Kidney (tissue), 14 donors: ENCODE data around the gene OTULIN. TPM values are rescaled to one million over a fixed set of nuclear protein-coding genes. Genes with fewer than 3 reads are reported as not detected.

Source experiments
- DNase-seq, 5 donors: peaks; one replicate each; pipeline ENCODE4 v3.0.0-alpha.2; 2013 to 2020
- FAIRE-seq: peaks from 2 replicates; lab custom pipeline; 2012; peaks lifted over from hg19 to GRCh38; lab: Jason Lieb, UNC
- H3K27ac ChIP-seq, 2 donors: one replicate each; pipeline ENCODE4 v1.7.0; 2013; ENCODE audit warnings: low read depth in 2 of 2, low read length in 2 of 2, inconsistent platforms in 1 of 2
- H3K27me3 ChIP-seq: one replicate; pipeline ENCODE4 v1.7.1; 2013; ENCODE audit warnings: low read length, inconsistent platforms; ENCODE audit not compliant: control insufficient read depth, insufficient read depth
- H3K36me3 ChIP-seq, 3 donors: one replicate each; pipeline versions ENCODE4 v1.7.0 to v1.7.1; 2013; ENCODE audit warnings: low read length in 3 of 3, control low read depth in 1 of 3, inconsistent platforms in 1 of 3; ENCODE audit not compliant: insufficient read depth in 3 of 3, control insufficient read depth in 2 of 3
- H3K4me1 ChIP-seq, 3 donors: one replicate each; pipeline versions ENCODE4 v1.7.0 to v1.7.1; 2013; ENCODE audit warnings: low read length in 3 of 3, inconsistent platforms in 1 of 3, low read depth in 1 of 3; ENCODE audit not compliant: control insufficient read depth in 2 of 3, insufficient read depth in 2 of 3
- H3K4me3 ChIP-seq, 3 donors: one replicate each; pipeline versions ENCODE4 v1.7.0 to v1.8.1; 2013; ENCODE audit warnings: low read length in 3 of 3, control low read depth in 1 of 3, inconsistent platforms in 1 of 3
- H3K9ac ChIP-seq, 3 donors: one replicate each; pipeline versions ENCODE4 v1.7.0 to v1.7.1; 2013; ENCODE audit warnings: low read length in 3 of 3, control low read depth in 1 of 3, inconsistent platforms in 1 of 3
- H3K9me3 ChIP-seq, 3 donors: one replicate each; pipeline versions ENCODE4 v1.7.0 to v1.7.1; 2013; ENCODE audit warnings: low read length in 3 of 3, control low read depth in 1 of 3, inconsistent platforms in 1 of 3; ENCODE audit not compliant: control insufficient read depth in 2 of 3, insufficient read depth in 1 of 3
- CTCF ChIP-seq: IDR thresholded peaks from 3 replicates; pipeline ENCODE4 v1.5.1; 2012; ENCODE audit warnings: mild to moderate bottlenecking, moderate library complexity, borderline replicate concordance; ENCODE audit not compliant: insufficient read depth; ENCODE audit errors: extremely low read depth
- intact Hi-C: fragments of 100-400 bp; cut with DNase I; formaldehyde crosslinking; loops from one replicate; pipeline ENCODE4 v1.11.1; 2022
- polyA plus RNA-seq: library from polyadenylated mRNA; stranded (reverse); fragments of 350-450 nt; fragmentation: Illumina TruSeq; extraction: RNeasy Lipid Tissue Mini Kit (QIAGEN cat#74804); gene quantifications from one replicate; pipeline ENCODE4 v1.2.3, GENCODE V29; 2014; ENCODE audit warnings: low read depth, low replicate concordance; ENCODE audit not compliant: insufficient read depth
- total RNA-seq: library from RNA; stranded (reverse); fragmentation: NEBNext Ultra II Directional; extraction: Animal tissue kit (Norgen Biotek cat#: 25700); gene quantifications from one replicate; pipeline ENCODE4 v1.2.1, GENCODE V29; 2021
- donor health status: control.
- donor health status: control.
- donor health status: control.
- donor health status: control.
- donor health status: control.
- donor health status: DM: yes; HTN: yes; CAD: no.
- donor health status: Normal renal cell carcinoma (clear cell type).

OTULIN gene
- total and polyA plus RNA-seq, 2 donors from 2014 or later = 9.0 to 28.4 TPM

- intact Hi-C loops = no loop called here
- no peak for TF ChIP-seq CTCF
- H3K27ac ChIP-seq = no peak overlapping the region
- no peaks in the 10 kb centered on the region for H3K27me3 ChIP-seq
- H3K36me3 ChIP-seq = no peaks in the 10 kb centered on the region
- H3K9me3 ChIP-seq = no peaks in the 10 kb centered on the region
- no peak for FAIRE-seq
- no peak overlapping the region for H3K4me3 ChIP-seq
- no peak for DNase-seq
- no peak overlapping the region for H3K9ac ChIP-seq
- H3K4me1 ChIP-seq = no peaks in the 10 kb centered on the region
Observed at GRCh38 chr5:14640765-14641164, 23.8 kb upstream of the OTULIN start.

DNA sequence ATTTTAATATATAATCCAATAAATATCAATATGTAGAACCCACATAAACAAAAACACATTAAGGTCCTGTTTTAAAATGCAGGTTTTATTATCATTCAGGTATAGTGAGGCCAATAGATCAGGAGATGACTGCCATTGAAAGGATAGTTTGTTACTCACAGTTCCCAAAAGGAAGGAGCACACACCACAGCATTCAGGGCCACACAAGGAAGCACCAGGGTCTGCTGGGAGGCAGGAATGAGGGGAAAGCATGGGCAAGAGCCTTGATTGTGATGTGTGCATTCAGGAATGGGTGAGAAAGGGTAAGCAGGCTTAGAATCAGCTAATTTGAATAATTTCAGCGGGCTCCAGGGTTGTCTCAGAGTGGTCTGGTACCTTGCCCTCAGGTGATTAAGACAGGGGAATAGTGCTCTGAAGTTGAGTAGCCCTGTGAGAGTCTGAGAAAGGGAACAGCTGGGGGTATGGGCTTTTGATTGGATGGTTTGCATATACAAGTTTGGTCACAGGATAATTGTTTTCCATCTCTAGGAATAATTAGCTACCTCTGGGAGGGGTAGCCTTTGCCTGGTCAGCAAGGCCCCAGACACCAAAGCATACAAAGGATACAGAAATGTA lies 19.8 kb upstream of the OTULIN start:
- H3K27me3 ChIP-seq = no peaks in the 10 kb centered on the region
- intact Hi-C loops = no loop called here
- DNase-seq (no peak), FAIRE-seq (no peak)
- TF ChIP-seq CTCF = no peak
- no peaks in the 10 kb centered on the region for H3K36me3 ChIP-seq
- no peak overlapping the region for H3K4me3 ChIP-seq
- H3K4me1 ChIP-seq = no peaks in the 10 kb centered on the region
- H3K9ac ChIP-seq = no peak overlapping the region
- H3K9me3 ChIP-seq = no peaks in the 10 kb centered on the region
- no peak overlapping the region for H3K27ac ChIP-seq

DNA sequence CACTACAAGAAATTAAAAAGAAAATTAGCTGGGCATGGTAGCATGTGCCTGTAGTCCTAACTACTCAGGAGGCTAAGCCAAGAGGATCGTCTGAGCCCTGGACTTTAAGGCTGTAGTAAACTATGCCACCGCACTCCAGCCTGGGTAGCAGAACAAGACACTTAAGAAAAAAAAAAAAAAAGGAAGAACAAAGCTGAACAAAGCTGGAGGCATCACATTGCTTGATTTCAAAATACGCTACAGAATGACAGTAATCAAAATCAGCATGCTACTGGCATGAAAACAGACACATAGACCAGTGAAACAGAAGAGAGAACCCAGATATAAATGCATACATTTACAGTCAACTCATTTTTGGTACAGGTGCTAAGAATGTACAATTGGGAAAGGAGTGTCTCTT lies 14.5 kb upstream of the OTULIN start:
- Histone ChIP-seq H3K36me3 (no peaks in the 10 kb centered on the region), H3K4me3 (no peak overlapping the region), H3K27ac (no peak overlapping the region), H3K27me3 (no peaks in the 10 kb centered on the region), H3K4me1 (no peaks in the 10 kb centered on the region), H3K9me3 (no peaks in the 10 kb centered on the region), H3K9ac (no peak overlapping the region)
- no peak for FAIRE-seq
- intact Hi-C loops = no loop called here
- TF ChIP-seq CTCF = no peak
- no peak for DNase-seq

DNA sequence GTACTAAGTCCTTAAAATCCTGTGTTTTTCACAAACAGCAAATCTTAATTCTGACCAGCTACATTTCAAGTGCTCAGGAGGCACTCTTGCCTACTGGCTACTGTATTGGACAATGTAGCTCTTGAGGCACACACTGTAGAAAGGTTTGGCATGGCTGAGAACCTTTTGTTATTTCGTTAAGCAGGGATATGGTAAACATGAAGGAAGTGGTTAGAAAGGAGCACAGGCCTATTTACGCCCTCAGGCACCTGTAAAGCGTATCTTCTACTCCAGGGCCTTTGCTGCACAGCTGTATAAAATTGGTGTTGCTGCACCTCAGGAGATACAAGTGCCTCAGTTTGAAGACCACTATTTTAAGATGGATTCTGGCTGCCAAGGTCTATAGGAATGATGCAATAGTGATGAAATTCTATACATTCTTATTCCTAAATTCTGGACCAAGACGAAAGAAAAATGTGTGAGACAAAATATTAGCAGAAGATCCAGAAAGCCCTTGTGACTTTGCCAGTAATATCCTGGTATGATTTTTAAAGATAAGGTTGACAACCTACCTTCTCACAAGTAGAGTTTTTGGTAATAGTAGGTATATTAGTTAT lies 9.3 kb upstream of the OTULIN start:
- no peak for TF ChIP-seq CTCF
- no peak for FAIRE-seq

More for the DNA sequence above, 9.3 kb upstream of the OTULIN start:
- Histone ChIP-seq H3K4me1 (no peaks in the 10 kb centered on the region), H3K9ac (no peak overlapping the region), H3K27me3 (no peaks in the 10 kb centered on the region), H3K36me3 (no peaks in the 10 kb centered on the region), H3K9me3 (no peaks in the 10 kb centered on the region), H3K4me3 (no peak overlapping the region), H3K27ac (no peak overlapping the region)
- intact Hi-C loops = no loop called here
- DNase-seq = no peak
